HuH-7.5 (cell line): Measurements from ENCODE around the gene TRIP12.
"Not testable (repeated sequence)": the region's sequence is repeated elsewhere in the genome, so short reads cannot be mapped to it uniquely, and the experiment has no call there.

Experiments used
- DNase-seq: peaks from one replicate; pipeline ENCODE4 v3.0.0; 2011; ENCODE audit warnings: low spot score

TRIP12 gene

GRCh38 chr2:229831805-229832509, 89.9 kb downstream of the TRIP12 start:
- no peak for DNase-seq

- no peak for DNase-seq
Observed at GRCh38 chr2:229825476-229825875, 96.3 kb downstream of the TRIP12 start.

GRCh38 chr2:229821316-229821715, 100.5 kb downstream of the TRIP12 start:
- DNase-seq, result no peak

DNA sequence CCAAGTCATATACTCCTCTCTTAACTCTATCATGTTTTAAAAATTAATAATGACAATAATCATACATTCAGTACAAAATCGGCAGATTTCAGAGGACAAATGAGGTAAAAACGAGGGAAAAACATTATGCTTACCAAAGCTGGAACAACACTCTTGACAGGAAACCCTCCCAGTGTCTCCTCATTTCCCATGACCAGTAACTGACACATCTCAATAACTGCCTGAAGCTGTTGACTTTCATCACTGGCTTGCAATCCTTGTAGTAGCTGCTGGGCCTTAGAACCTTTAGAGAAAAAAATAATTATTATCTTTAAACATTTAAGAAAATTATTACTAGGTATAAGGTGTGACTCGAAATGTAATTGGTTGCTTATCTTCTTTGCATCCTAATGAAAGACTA, 103.6 kb downstream of the TRIP12 start:
- no peak for DNase-seq

- no peak for DNase-seq
Observed at GRCh38 chr2:229815858-229816257, 106.0 kb downstream of the TRIP12 start.

GRCh38 chr2:229815342-229815741, 106.5 kb downstream of the TRIP12 start:
- DNase-seq, result no peak

GRCh38 chr2:229810786-229811185, 111.0 kb downstream of the TRIP12 start:
- no peak for DNase-seq

DNA sequence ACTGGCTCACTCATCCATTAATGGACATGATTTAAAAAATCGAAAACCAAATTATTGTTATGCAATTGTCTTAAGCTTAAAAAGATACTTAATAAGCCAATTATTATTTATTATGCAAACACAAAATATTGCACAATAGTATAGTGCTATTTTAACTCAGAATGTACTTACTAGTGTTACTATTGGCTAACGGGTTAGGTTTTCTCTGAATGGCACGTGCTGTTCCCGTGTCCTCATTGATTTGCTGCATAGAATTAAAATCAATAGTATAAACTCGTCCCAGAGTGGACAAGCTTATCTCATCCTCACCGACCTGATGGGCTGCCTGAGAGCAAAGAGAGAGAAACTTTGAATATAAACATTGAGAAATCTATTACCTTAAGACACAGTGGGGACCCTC, 116.2 kb downstream of the TRIP12 start:
- no peak for DNase-seq

GRCh38 chr2:229802785-229803184, 119.0 kb downstream of the TRIP12 start:
- no peak for DNase-seq

GRCh38 chr2:229800997-229801754, 120.6 kb downstream of the TRIP12 start:
- peak; percentile 25 for DNase-seq

- DNase-seq, result no peak
Observed at GRCh38 chr2:229798446-229799155, 123.2 kb downstream of the TRIP12 start.

DNA sequence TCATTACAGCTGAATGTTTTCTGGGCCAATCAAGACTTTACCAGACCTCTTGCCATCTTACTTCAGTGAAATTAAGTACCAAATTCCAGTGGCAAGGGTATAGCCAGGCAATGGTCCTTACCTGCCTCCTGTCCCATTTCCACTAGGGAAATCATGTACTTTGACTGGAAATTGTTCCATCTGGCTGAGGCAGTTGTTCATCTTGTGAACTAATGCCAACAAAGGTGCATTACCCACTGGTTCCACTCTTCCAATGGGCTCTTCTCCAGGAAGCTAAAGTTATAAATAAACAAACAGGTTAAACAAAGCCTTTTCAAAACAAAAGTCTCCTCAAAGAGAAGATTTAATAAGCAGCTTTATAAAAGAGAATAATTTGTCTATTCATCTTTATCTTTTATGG, 126.8 kb downstream of the TRIP12 start:
- DNase-seq, result no peak

DNA sequence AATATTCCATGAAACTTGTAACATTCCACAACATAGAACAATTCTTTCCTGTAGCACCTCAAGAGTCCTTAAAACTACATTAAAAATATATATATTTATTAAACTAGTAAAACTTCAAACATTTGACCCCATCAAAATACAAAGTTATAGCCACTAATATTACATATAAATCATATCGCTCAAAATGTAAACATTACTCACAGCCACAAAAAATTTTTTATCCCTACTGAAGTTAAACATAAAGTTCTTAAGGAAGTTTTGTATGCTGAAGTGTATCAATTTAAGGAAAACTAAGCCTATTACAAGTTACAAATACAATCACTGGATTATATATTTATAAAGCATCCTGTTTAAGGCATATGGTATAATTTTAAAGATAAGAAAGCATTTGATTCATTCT, 127.2 kb downstream of the TRIP12 start:
- no peak for DNase-seq

DNA sequence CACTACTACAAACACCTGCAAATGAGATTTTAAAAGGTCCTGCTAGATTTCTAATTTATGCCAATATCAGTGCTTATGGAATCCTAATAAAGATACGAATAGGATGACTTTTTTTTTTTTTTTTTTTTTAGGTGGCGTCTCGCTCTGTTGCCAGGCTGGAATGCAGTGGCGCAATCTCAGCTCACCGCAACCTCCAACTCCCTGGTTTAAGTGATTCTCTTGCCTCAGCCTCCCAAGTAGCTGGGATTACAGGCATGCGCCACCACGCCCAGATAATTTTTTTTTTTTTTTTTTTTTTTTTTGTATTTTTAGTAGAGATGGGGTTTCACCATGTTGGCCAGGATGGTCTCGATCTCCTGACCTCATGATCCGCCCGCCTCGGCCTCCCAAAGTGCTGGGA, 135.5 kb downstream of the TRIP12 start:
- not testable (repeated sequence) for DNase-seq

GRCh38 chr2:229784791-229785190, 137.0 kb downstream of the TRIP12 start:
- DNase-seq, result no peak

- DNase-seq, result no peak
Observed at GRCh38 chr2:229783108-229783721, 138.6 kb downstream of the TRIP12 start.

DNA sequence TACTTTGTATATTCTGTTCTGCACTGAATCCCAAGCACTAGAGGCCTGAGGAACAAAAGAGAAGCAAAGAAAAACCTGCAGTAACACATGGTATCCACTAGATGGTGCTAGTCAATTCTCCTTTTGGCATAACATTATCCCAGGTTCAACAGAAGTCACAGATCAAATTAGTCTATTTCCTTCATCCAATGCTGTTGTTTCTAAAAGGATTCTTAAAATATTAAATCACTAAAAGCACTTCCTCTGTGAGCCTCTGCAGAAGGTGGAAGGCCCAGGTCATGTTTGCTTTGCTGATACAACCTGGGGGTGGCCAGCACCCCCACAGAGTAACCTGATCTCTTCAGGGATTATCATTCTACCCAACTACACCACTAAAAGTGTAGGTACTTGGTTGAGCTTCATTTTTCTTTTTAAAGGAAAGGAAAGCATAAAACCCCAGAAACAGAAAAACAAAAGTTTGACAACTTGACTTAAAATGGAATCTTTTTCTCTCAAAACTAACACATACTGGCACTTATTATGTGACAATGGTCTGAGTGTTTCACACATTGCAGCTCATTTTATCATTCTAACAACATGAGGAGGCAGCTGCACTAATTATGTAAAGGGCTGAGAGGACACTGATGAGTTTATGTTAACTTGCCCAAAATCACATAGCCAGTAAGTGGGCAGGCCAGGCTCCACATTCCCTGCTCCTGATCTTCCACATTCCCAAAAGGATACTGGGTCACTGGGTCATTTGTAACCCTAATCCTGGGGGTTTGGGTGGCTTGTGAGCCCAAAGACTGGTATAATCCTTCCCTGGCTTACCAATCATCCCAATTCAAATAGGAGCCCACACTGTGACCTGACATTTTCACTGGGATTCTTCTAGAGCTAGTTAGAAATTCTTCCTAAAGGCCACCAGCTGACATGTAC, 140.7 kb downstream of the TRIP12 start:
- DNase-seq, result peak; percentile 19

DNA sequence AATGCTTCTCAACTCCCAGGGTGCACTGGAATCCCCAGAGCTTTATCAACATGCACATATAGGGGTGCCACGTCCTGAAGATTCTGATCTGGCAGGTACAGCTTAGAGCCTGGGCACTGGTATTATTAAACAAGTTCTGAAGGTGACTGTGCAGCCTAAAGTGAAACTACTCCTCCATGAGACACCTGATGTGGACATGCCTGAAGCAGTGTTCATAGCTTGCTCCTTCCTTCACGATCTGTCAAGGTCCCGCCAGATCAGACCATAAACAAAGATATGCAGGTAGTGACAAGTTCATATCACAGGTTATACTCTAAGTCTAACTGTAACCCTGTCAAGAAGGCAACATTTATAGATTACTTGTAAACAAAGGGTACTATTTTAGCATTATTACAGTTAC, 142.2 kb downstream of the TRIP12 start:
- no peak for DNase-seq

DNA sequence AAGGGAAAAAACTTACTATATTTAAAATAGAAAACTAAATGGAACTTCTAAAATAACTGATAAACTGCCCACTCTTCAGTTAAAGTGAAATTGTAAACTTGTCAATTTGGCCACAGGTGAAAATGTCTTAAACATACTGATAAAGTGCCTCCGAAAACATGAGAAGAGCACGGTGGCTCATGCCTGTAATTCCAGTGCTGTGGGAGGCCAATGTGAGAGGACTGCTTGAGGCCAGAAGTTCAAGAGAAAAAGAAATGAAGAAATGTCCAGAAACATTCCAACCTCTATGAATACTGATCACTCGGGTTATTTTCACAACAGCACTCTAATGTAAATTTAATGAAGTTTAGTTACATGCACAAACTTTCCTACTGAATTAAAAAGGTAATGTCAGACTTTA, 144.1 kb downstream of the TRIP12 start:
- DNase-seq, result no peak

GRCh38 chr2:229775614-229776313, 146.0 kb downstream of the TRIP12 start:
- no peak for DNase-seq

GRCh38 chr2:229774237-229774636, 147.6 kb downstream of the TRIP12 start:
- DNase-seq, result no peak
